GM12878 (cell line): ENCODE results near the gene ANGPTL2. TPM values are rescaled to one million over a fixed set of nuclear protein-coding genes. Genes with fewer than 3 reads are reported as not detected.

ENCODE experiments used
- ATAC-seq: fragments of 200-7000 bp; cut with Tn5 transposase; 3 replicates; pipeline ENCODE4 v1.9.1; 2020; ENCODE audit warnings: mild to moderate bottlenecking, moderate library complexity
- BruUV-seq: library from RNA; stranded (reverse); fragments of 400-500 nt; replicated peaks from 2 replicates; lab custom pipeline; 2021; lab: Mats Ljungman, UMichigan
- CTCF ChIA-PET: fragments of 300-600 bp; sonication (Branson Sonifier 250); formaldehyde crosslinking; extraction: SDS; loops from one replicate; lab custom pipeline; 2021; ENCODE audit warnings: inconsistent platforms; lab: Yijun Ruan, JAX
- POLR2A ChIA-PET: fragments of 350-600 bp; formaldehyde crosslinking; extraction: SDS; loops from one replicate; lab custom pipeline; 2021; ENCODE audit warnings: inconsistent platforms; lab: Charles Lee
- RAD21 ChIA-PET: fragments of 300-600 bp; sonication (Branson Sonifier 250); formaldehyde crosslinking; loops from one replicate; lab custom pipeline; 2023; ENCODE audit warnings: antibody characterized with exemption; ENCODE audit not compliant: unreplicated experiment; lab: Charles Lee
- SMC1A ChIA-PET: fragments of 300-600 bp; sonication (Branson Sonifier 250); formaldehyde crosslinking; loops from one replicate; lab custom pipeline; 2023; ENCODE audit not compliant: unreplicated experiment, uncharacterized antibody; lab: Charles Lee
- DNase-seq: peaks from one replicate; pipeline ENCODE4 v3.0.0-alpha.2; 2011; ENCODE audit warnings: low read depth, low spot score
- FAIRE-seq: peaks from 3 replicates; lab custom pipeline; 2011; peaks lifted over from hg19 to GRCh38; lab: Jason Lieb, UNC
- H2AFZ ChIP-seq: 2 replicates; pipeline ENCODE4 v1.6.0; 2011; ENCODE audit warnings: low read depth, low read length, control low read depth; ENCODE audit not compliant: control insufficient read depth
- H3K27ac ChIP-seq: 2 replicates; pipeline ENCODE4 v1.5.1; 2011; ENCODE audit warnings: control low read depth; ENCODE audit not compliant: control insufficient read depth, insufficient read depth
- H3K27me3 ChIP-seq, 2 experiments: replicated peaks in 1 of 2; 2 replicates each; pipeline versions ENCODE4 v1.6.0 to v1.6.1; 2011; ENCODE audit warnings: low read length in 1 of 2; ENCODE audit not compliant: control insufficient read depth in 2 of 2, insufficient read depth in 2 of 2
- H3K36me3 ChIP-seq, 2 experiments: 2 replicates each; pipeline ENCODE4 v1.5.1; 2011; ENCODE audit warnings: low read length in 1 of 2; ENCODE audit not compliant: control insufficient read depth in 2 of 2, insufficient read depth in 2 of 2
- H3K4me1 ChIP-seq: 2 replicates; pipeline ENCODE4 v1.6.1; 2011; ENCODE audit warnings: mild to moderate bottlenecking, low read length, moderate library complexity, mixed read lengths; ENCODE audit not compliant: control insufficient read depth, insufficient read depth
- H3K4me2 ChIP-seq: 2 replicates; pipeline ENCODE4 v1.6.0; 2011; ENCODE audit warnings: control low read depth; ENCODE audit not compliant: control insufficient read depth, insufficient read depth
- H3K4me3 ChIP-seq: fragments of 200-600 bp; sonication (generic); 2 replicates; pipeline ENCODE4 v1.5.1; 2016
- H3K79me2 ChIP-seq: 2 replicates; pipeline ENCODE4 v1.6.0; 2011; ENCODE audit warnings: low read length; ENCODE audit not compliant: control insufficient read depth, insufficient read depth
- H3K9ac ChIP-seq: 2 replicates; pipeline ENCODE4 v1.8.0; 2011; ENCODE audit warnings: low read length, control low read depth, mixed read lengths; ENCODE audit not compliant: control insufficient read depth, insufficient read depth
- H3K9me3 ChIP-seq: replicated peaks from 3 replicates; pipeline ENCODE4 v1.5.1; 2011; ENCODE audit warnings: mild to moderate bottlenecking, low read length; ENCODE audit not compliant: control insufficient read depth, insufficient read depth
- H4K20me1 ChIP-seq: 2 replicates; pipeline ENCODE4 v1.6.0; 2011; ENCODE audit not compliant: control insufficient read depth, insufficient read depth
- BMI1 ChIP-seq: fragments of 450-650 bp; IDR thresholded peaks from 2 replicates; pipeline ENCODE4 v1.6.1; 2016; ENCODE audit warnings: mild to moderate bottlenecking, moderate library complexity, borderline replicate concordance
- CHD4 ChIP-seq: fragments of 200-600 bp; sonication (generic); IDR thresholded peaks from 2 replicates; pipeline ENCODE4 v1.6.1; 2016; ENCODE audit warnings: mild to moderate bottlenecking
- CREB1 ChIP-seq: IDR thresholded peaks from 2 replicates; pipeline ENCODE4 v1.6.1; 2012; ENCODE audit warnings: low read depth, mild to moderate bottlenecking, inconsistent platforms
- CREM ChIP-seq: IDR thresholded peaks from 2 replicates; pipeline ENCODE4 v1.6.1; 2014; ENCODE audit warnings: antibody characterized with exemption, low read depth
- ESRRA ChIP-seq: IDR thresholded peaks from 2 replicates; pipeline ENCODE4 v1.6.1; 2012; ENCODE audit warnings: mild to moderate bottlenecking, low read length, improper control_type of control experiment
- JUNB ChIP-seq: IDR thresholded peaks from 2 replicates; pipeline ENCODE4 v1.6.1; 2016; ENCODE audit warnings: antibody characterized with exemption, mild to moderate bottlenecking
- MXI1 ChIP-seq: fragments of 150-350 bp; IDR thresholded peaks from 2 replicates; pipeline ENCODE4 v1.6.1; 2011; ENCODE audit warnings: low read depth, mild to moderate bottlenecking, inconsistent platforms, low read length, improper control_type of control experiment
- NFIC ChIP-seq: IDR thresholded peaks from 2 replicates; pipeline ENCODE4 v1.6.1; 2012; ENCODE audit warnings: low read depth, mild to moderate bottlenecking, inconsistent platforms, low read length, moderate library complexity
- POU2F2 ChIP-seq: IDR thresholded peaks from 3 replicates; pipeline ENCODE4 v1.6.1; 2011; ENCODE audit warnings: low read depth, mild to moderate bottlenecking, low read length, borderline replicate concordance
- RAD51 ChIP-seq: fragments of 450-650 bp; IDR thresholded peaks from 2 replicates; pipeline ENCODE4 v1.6.1; 2016; ENCODE audit warnings: moderate library complexity, mild to moderate bottlenecking, inconsistent platforms
- REST ChIP-seq: IDR thresholded peaks from 2 replicates; pipeline ENCODE4 v1.6.1; 2012; ENCODE audit warnings: mild to moderate bottlenecking, low read depth, low read length
- SP1 ChIP-seq: IDR thresholded peaks from one replicate; pipeline ENCODE4 v1.6.1; 2011; ENCODE audit warnings: low read depth, low read length
- TAF1 ChIP-seq: IDR thresholded peaks from 2 replicates; pipeline ENCODE4 v1.6.1; 2011; ENCODE audit warnings: mild to moderate bottlenecking, low read depth, low read length, borderline replicate concordance
- ZBED1 ChIP-seq: IDR thresholded peaks from 2 replicates; pipeline ENCODE4 v1.6.1; 2016; ENCODE audit warnings: borderline replicate concordance
- ZNF207 ChIP-seq: fragments of 450-650 bp; IDR thresholded peaks from 2 replicates; pipeline ENCODE4 v1.6.1; 2014; ENCODE audit warnings: antibody characterized with exemption, mild to moderate bottlenecking, borderline replicate concordance
- ZNF24 ChIP-seq: fragments of 450-650 bp; IDR thresholded peaks from 2 replicates; pipeline ENCODE4 v1.6.1; 2017; ENCODE audit warnings: antibody characterized with exemption, mild to moderate bottlenecking
- WGBS: methylation state at CpG from one replicate; pipeline ENCODE4 v1.1.6; 2016; ENCODE audit warnings: low lambda C conversion rate; ENCODE audit not compliant: insufficient replicate concordance, insufficient coverage; ENCODE audit errors: missing lambda C conversion rate; 5-methylcytosine and 5-hydroxymethylcytosine counted together
- in situ Hi-C: fragments of 300-500 bp; cut with MboI; formaldehyde crosslinking; loops from 9 replicates; pipeline ENCODE4 v1.14.3; 2018; ENCODE audit warnings: mixed read lengths
- intact Hi-C: fragments of 100-400 bp; cut with micrococcal nuclease; formaldehyde crosslinking; loops from one replicate; pipeline ENCODE4 v1.14.2; 2022; ENCODE audit not compliant: unreplicated experiment
- polyA plus RNA-seq, 11 experiments: library from polyadenylated mRNA; depleted of rRNA in 4 of 11; unstranded in 6 of 11; stranded (reverse) in 5 of 11; fragments of >200 nt; fragmentation: Nextera tagmentation in 4 of 11; fragmentation: Illumina TruSeq in 1 of 11; extraction: Ambion mirVana in 4 of 11; extraction: Trizol in 1 of 11; gene quantifications; 1 replicate in 1 of 11; 2 replicates in 10 of 11; pipeline versions ENCODE4 v1.2.1 to v1.2.3, GENCODE V29; 2011 to 2016; ENCODE audit warnings: inconsistent platforms in 2 of 11, missing spikeins in 2 of 11, low read depth in 1 of 11
- total RNA-seq, 4 experiments: library from RNA; depleted of rRNA in 3 of 4; stranded (reverse); fragments of >200 nt in 3 of 4; fragmentation: Illumina TruSeq in 1 of 4; extraction: Trizol in 1 of 4; gene quantifications; 2 replicates each; pipeline versions ENCODE4 v1.2.1 to v1.2.3, GENCODE V29; 2013 to 2021

Gene ANGPTL2
- total and polyA plus RNA-seq, 10 of the 15 experiments (the other 5 are each of a cell fraction or from before 2014, with no cell fraction given): 0.13 to 2.6 (median 0.82) TPM; not detected in 1

GRCh38 chr9:127136081-127136879, 13.8 kb upstream of the ANGPTL2 start:
- no peaks in the 10 kb centered on the region for H4K20me1 ChIP-seq
- no peak for FAIRE-seq
- H3K27ac ChIP-seq: no peak overlapping the region
- H3K4me2 ChIP-seq: no peak overlapping the region
- no peak for TF ChIP-seq RAD51
- TF ChIP-seq NFIC: no peak
- no peak for TF ChIP-seq ZNF24
- no peak for TF ChIP-seq MXI1
- TF ChIP-seq CHD4: no peak
- no peak for TF ChIP-seq BMI1
- no peak for TF ChIP-seq ZBED1
- TF ChIP-seq CREB1: no peak
- no peak for TF ChIP-seq ZNF207
- no peak for TF ChIP-seq REST
- TF ChIP-seq SP1: no peak
- TF ChIP-seq POU2F2: no peak
- TF ChIP-seq JUNB: no peak
- TF ChIP-seq ESRRA: no peak
- no peak for TF ChIP-seq CREM
- no peak for TF ChIP-seq TAF1
- no peaks in the 10 kb centered on the region for H3K4me1 ChIP-seq
- no peak for DNase-seq
- ChIA-PET POLR2A (interaction anchor here (0.7 kb wide), 1 partner anchor 9 kb away, joined by 3 read pairs; no protein-coding TSS in a partner anchor), SMC1A (interaction anchor here (0.7 to 3.0 kb wide), 5 partner anchors 10 to 194 kb away, joined by 3 to 10 read pairs (median 3); no protein-coding TSS in a partner anchor), CTCF (no interaction called here), RAD21 (interaction anchor here (1.8 kb wide), 1 partner anchor 18 kb away, joined by 5 read pairs; no protein-coding TSS in a partner anchor)
- intact Hi-C loops (no loop called here), in situ Hi-C loops (no loop called here)
- H3K9ac ChIP-seq: no peak overlapping the region
- no peaks in the 10 kb centered on the region for H3K79me2 ChIP-seq
- H3K4me3 ChIP-seq: no peak overlapping the region
- BruUV-seq: no TSS peak
- H2AFZ ChIP-seq: no peak overlapping the region
- no peaks in the 10 kb centered on the region for H3K9me3 ChIP-seq
- no peaks in the 10 kb centered on the region for H3K36me3 ChIP-seq
- no peaks in the 10 kb centered on the region for H3K27me3 ChIP-seq
- 70% methylated on average over 8 of the region's 8 CpGs for WGBS
- ATAC-seq: no peak
